ENCODE data around the gene HBG1.

HBG1 gene

GRCh38 chr11:5226732-5227310, 22.8 kb downstream of the HBG1 start, which contains the start of gene HBB:
TSS of gene HBB (minus strand) at chr11:5227071. CDS start at chr11:5227021, 50 bp downstream.
- no peak for DNase-seq (ENCODE audit: low read depth)

GRCh38 chr11:5225480-5225871, 24.2 kb downstream of the HBG1 start:
- no peak for DNase-seq (ENCODE audit: low read depth)

- no peak for DNase-seq (ENCODE audit: low read depth)
Observed at GRCh38 chr11:5224538-5225479, 24.8 kb downstream of the HBG1 start.

- no peak for DNase-seq (ENCODE audit: low read depth)
Observed at GRCh38 chr11:5223686-5224085, 26.0 kb downstream of the HBG1 start.

GRCh38 chr11:5223146-5223545, 26.5 kb downstream of the HBG1 start:
- DNase-seq (ENCODE audit: low read depth) = no peak

DNA sequence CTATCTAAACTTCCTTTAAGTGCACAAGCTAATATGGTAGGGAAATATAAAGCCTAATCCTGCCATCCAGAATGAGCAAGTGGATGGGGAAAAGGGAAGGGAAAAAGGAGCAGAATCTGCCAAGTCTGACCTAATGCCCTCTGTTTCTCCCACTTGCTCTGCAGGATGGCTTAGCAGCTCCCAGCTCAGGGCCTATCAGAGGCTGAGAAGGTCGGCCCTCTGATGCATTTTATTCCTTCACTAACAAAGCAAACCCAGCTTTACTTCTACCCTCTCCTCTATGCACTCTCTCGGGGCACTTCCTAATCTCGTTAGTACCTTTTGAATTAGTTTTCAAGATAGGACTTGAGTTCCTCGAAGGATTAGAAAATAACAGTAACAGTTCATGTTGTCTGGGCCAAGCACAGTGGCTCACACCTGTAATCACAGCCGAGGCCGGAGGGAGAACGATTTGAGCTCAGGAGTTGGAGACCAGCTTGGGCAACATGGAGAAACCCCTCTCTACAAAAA, 39.2 kb downstream of the HBG1 start:
- no peak for DNase-seq (ENCODE audit: low read depth)

DNA sequence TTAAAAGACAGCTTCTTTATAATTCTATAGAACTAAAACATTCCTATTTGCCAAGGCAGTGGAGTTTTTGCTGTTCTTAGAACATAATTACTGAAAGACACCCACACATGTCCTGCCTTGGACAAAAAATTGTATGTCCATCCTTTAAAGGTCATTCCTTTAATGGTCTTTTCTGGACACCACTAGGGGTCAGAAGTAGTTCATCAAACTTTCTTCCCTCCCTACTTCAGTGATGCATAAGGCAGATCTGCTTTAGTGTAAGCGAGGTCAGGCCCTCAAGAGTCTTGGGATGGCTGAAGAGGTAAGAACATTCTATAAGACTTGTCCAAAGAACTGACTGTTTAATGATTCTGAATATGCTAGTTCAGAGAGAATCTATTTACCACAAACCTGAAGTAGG, 44.9 kb downstream of the HBG1 start:
- DNase-seq (ENCODE audit: low read depth) = no peak

- no peak for DNase-seq (ENCODE audit: low read depth)
Observed at GRCh38 chr11:5203366-5203765, 46.3 kb downstream of the HBG1 start.

DNA sequence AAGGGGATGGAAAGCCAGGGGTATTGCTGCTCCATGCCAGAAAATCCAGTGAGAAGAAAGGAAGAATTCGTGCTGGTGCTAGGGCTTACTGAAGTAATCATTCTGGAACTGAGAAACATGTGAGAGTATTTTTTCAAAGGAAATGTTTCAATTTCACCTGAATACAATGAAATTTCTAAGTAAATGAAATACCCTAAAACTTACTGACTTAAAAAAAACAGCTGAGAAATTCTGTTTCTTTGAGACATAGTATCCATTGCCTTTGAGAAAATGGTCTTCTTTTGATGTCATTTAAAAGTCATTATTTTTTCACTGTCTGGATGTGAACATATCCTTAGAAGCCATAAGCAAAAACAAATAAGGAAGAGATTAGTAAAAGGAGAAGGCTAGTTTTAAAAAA, 49.1 kb downstream of the HBG1 start, which contains the start of gene OR51V1:
Gene OR51V1 (minus strand): TSS at position 101 of the 400 bp plus-strand sequence. CDS start 0 bp downstream, at position 101.
- DNase-seq (ENCODE audit: low read depth) = no peak

DNA sequence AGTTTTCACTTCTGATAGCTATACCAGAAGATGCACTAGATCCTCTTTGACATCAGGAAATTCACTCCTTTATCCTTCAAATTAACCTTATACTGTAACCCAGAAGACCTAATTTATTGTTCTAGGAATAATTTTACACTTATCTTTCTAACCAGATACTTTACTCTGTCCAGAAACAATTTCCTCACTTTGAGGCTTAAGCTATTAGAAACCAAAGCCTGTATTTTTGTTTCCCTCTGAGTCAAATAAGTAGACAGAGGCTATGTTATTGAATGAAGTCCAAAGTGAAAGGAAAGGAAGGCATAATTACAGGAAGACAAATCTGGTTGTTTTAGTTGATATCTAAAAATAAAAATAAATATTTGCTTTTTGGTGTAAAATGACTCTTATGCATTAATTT, 51.4 kb downstream of the HBG1 start:
- DNase-seq (ENCODE audit: low read depth) = no peak

Data from stimulated activated CD4-positive, alpha-beta T cell treated with anti-CD3 and anti-CD28 coated beads, Interleukin-2, amount 100 ng/mL, for 4 hours (primary cell).